HepG2 (cell line): ENCODE data around the gene NKRF. TPM values are rescaled to one million over a fixed set of nuclear protein-coding genes. Genes with fewer than 3 reads are reported as not detected.

Experiments used
- ATF7 ChIP-seq, 2 experiments: fragments of 450-650 bp in 1 of 2; sonication (generic) in 1 of 2; formaldehyde crosslinking in 1 of 2; IDR thresholded peaks; 2 replicates each; pipeline versions ENCODE4 v1.4.0 to v1.6.1; 2016 to 2020; ENCODE audit warnings: antibody characterized with exemption in 1 of 2, mild to moderate bottlenecking in 1 of 2, missing genetic modification reagents in 1 of 2
- CREB1 ChIP-seq, 2 experiments: fragments of 450-650 bp in 1 of 2; IDR thresholded peaks; 2 replicates each; pipeline ENCODE4 v1.6.1; 2016 to 2017; ENCODE audit warnings: control low read depth in 1 of 2, mild to moderate bottlenecking in 1 of 2, missing compliant biosample characterization in 1 of 2, missing genetic modification characterization in 1 of 2
- CREM ChIP-seq, 2 experiments: sonication (generic) in 1 of 2; formaldehyde crosslinking in 1 of 2; IDR thresholded peaks; 2 replicates each; pipeline versions ENCODE4 v1.4.0 to v1.6.1; 2016 to 2020; ENCODE audit warnings: antibody characterized with exemption in 1 of 2, mild to moderate bottlenecking in 1 of 2, missing genetic modification reagents in 1 of 2
- GABPB1 ChIP-seq: IDR thresholded peaks from 2 replicates; pipeline ENCODE4 v1.6.1; 2016; ENCODE audit warnings: mild to moderate bottlenecking, missing genetic modification reagents, moderate library complexity, missing compliant biosample characterization
- HCFC1 ChIP-seq: fragments of 150-350 bp; IDR thresholded peaks from 2 replicates; pipeline ENCODE4 v1.6.1; 2014; ENCODE audit warnings: low read depth, low read length
- KDM2A ChIP-seq: sonication (generic); formaldehyde crosslinking; IDR thresholded peaks from 2 replicates; pipeline ENCODE4 v1.4.0; 2020; ENCODE audit warnings: low read depth, missing genetic modification reagents, borderline replicate concordance
- KDM5A ChIP-seq: fragments of 200-600 bp; sonication (generic); IDR thresholded peaks from 2 replicates; pipeline ENCODE4 v1.7.0; 2018; ENCODE audit warnings: antibody characterized with exemption, mild to moderate bottlenecking, low read length, borderline replicate concordance
- KMT2B ChIP-seq: IDR thresholded peaks from 2 replicates; pipeline ENCODE4 v1.6.1; 2016; ENCODE audit warnings: missing genetic modification reagents, missing compliant biosample characterization
- MXI1 ChIP-seq: IDR thresholded peaks from 3 replicates; pipeline ENCODE4 v1.6.1; 2012; ENCODE audit warnings: low read depth, low read length, inconsistent platforms, borderline replicate concordance
- NFYB ChIP-seq: sonication (generic); formaldehyde crosslinking; IDR thresholded peaks from 2 replicates; pipeline ENCODE4 v1.4.0; 2020; ENCODE audit warnings: missing genetic modification reagents
- NFYC ChIP-seq: IDR thresholded peaks from 2 replicates; pipeline ENCODE4 v1.6.1; 2016; ENCODE audit warnings: missing genetic modification reagents, missing compliant biosample characterization
- PHF8 ChIP-seq: sonication (generic); formaldehyde crosslinking; IDR thresholded peaks from 2 replicates; pipeline ENCODE4 v1.5.0; 2020; ENCODE audit warnings: missing genetic modification reagents
- PITX1 ChIP-seq: sonication (generic); formaldehyde crosslinking; IDR thresholded peaks from 2 replicates; pipeline ENCODE4 v1.5.1; 2020; ENCODE audit warnings: mild to moderate bottlenecking, missing genetic modification reagents
- POGZ ChIP-seq: sonication (generic); formaldehyde crosslinking; IDR thresholded peaks from 2 replicates; pipeline ENCODE4 v1.4.0; 2020; ENCODE audit warnings: mild to moderate bottlenecking, missing genetic modification reagents
- POLR2AphosphoS5 ChIP-seq: IDR thresholded peaks from 2 replicates; pipeline ENCODE4 v1.6.1; 2012; ENCODE audit warnings: low read depth, low read length
- TBX3 ChIP-seq: fragments of 450-650 bp; IDR thresholded peaks from 2 replicates; pipeline ENCODE4 v1.6.1; 2017; ENCODE audit warnings: antibody characterized with exemption, mild to moderate bottlenecking, inconsistent platforms, borderline replicate concordance
- TEAD3 ChIP-seq: optimal IDR thresholded peaks from 2 replicates; pipeline ENCODE3; 2016; ENCODE audit warnings: borderline replicate concordance
- ZFYVE20 ChIP-seq: sonication (generic); formaldehyde crosslinking; IDR thresholded peaks from 2 replicates; pipeline ENCODE4 v1.8.0; 2023; ENCODE audit warnings: low read depth, mild to moderate bottlenecking, moderate library complexity, missing genetic modification reagents, borderline replicate concordance
- ZMYM4 ChIP-seq: sonication (generic); formaldehyde crosslinking; IDR thresholded peaks from 2 replicates; pipeline ENCODE4 v1.8.1; 2023; ENCODE audit warnings: mild to moderate bottlenecking, missing genetic modification reagents
- polyA plus RNA-seq, 8 experiments: library from polyadenylated mRNA; depleted of rRNA in 3 of 8; stranded (reverse) in 7 of 8; unstranded in 1 of 8; fragments of >200 nt; fragmentation: Illumina TruSeq in 4 of 8; extraction: Trizol in 4 of 8; gene quantifications; 2 replicates each; pipeline versions ENCODE4 v1.2.1 to v1.2.3, GENCODE V29; 2011 to 2016; ENCODE audit warnings: low read depth in 4 of 8, missing spikeins in 1 of 8, mixed read lengths in 1 of 8; ENCODE audit not compliant: insufficient read depth in 1 of 8
- total RNA-seq, 5 experiments: library from RNA; depleted of rRNA; stranded (reverse); fragments of >200 nt; fragmentation: Illumina TruSeq; extraction: Trizol; gene quantifications; 2 replicates each; pipeline ENCODE4 v1.2.3, GENCODE V29; 2016; ENCODE audit warnings: low read depth in 1 of 5
- TF ChIP-seq, protein P1 (sequence below): IDR thresholded peaks from 2 replicates; pipeline ENCODE4 v1.6.1; 2016; ENCODE audit warnings: low read depth
- TF ChIP-seq, protein P2 (sequence below): IDR thresholded peaks from 2 replicates; pipeline ENCODE4 v1.6.1; 2012; ENCODE audit warnings: inconsistent platforms
- TF ChIP-seq, protein P3 (sequence below): sonication (generic); formaldehyde crosslinking; IDR thresholded peaks from 2 replicates; pipeline ENCODE4 v1.5.0; 2020; ENCODE audit warnings: mild to moderate bottlenecking, missing genetic modification reagents, borderline replicate concordance
- TF ChIP-seq, protein P4 (sequence below): sonication (generic); formaldehyde crosslinking; IDR thresholded peaks from 2 replicates; pipeline ENCODE4 v1.8.0; 2022; ENCODE audit warnings: missing genetic modification reagents, mild to moderate bottlenecking, borderline replicate concordance

The NKRF gene
- total and polyA plus RNA-seq, 2 of the 13 experiments (the other 11 are each of a cell fraction or from before 2014, with no cell fraction given) = 3.3 to 6.0 TPM

DNA sequence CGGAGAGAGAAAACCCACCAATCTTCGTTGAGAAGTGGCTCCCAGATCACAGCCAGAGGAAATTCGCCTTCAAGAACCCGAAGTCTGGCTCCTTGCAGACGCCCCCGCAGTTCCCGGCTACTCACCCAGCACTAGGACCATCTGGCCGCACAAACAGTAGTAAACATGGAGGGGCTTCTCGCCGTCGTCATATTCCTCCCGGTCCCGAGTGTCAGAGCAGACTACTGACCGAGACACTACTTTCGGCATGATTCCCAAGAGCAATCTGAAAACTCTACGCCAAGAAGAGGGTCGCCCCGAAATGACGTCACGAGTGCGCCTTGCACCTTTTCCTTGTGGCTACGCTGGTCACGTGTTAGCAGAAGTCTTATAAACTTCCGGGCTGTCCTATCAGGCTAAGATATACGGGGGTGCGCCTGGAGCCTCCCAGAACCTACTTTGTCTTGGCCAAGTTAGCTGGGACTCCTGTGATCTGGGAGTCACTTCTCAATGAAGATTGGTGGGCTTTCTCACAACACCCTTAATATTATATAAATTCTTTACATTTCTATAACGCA is 41.0 kb downstream of the NKRF start, which contains the start of gene STEEP1 (continued):
- TF ChIP-seq PHF8 (CRISPR knock-in tag) (peak; percentile 59), POLR2AphosphoS5 (peak; percentile 62), CREM (IDR thresholded peaks at IDR 0.05) (peak; percentile 97), CREM (CRISPR knock-in tag; IDR thresholded peaks at IDR 0.05) (peak; percentile 78), TBX3 (peak; percentile 21; the same call in 1 of the 2 replicates), KDM5A (peak; percentile 95), ATF7 (IDR thresholded peaks at IDR 0.05) (peak; percentile 91), ATF7 (CRISPR knock-in tag; IDR thresholded peaks at IDR 0.05) (no peak), MXI1 (peak; percentile 50; the same call in 1 of the 3 replicates), PITX1 (CRISPR knock-in tag) (no peak), TEAD3 (CRISPR knock-in tag) (peak; percentile 11), CREB1 (IDR thresholded peaks at IDR 0.05) (peak; percentile 99), CREB1 (CRISPR knock-in tag; IDR thresholded peaks at IDR 0.05) (peak; percentile 98), KMT2B (CRISPR knock-in tag) (peak; percentile 76; the same call in 1 of the 2 replicates), POGZ (CRISPR knock-in tag) (peak; percentile 62), GABPB1 (CRISPR knock-in tag) (peak; percentile 80), KDM2A (0 out of 2 replicates have a peak, but pooled peaks have one; percentile 40), HCFC1 (peak; percentile 38; the same call in 1 of the 2 replicates), ZFYVE20 (CRISPR knock-in tag) (no peak), ZMYM4 (peak; percentile 81), NFYB (peak; percentile 36; the same call in 1 of the 2 replicates), NFYC (peak; percentile 34; the same call in 1 of the 2 replicates)
- TF ChIP-seq, protein P1, sequence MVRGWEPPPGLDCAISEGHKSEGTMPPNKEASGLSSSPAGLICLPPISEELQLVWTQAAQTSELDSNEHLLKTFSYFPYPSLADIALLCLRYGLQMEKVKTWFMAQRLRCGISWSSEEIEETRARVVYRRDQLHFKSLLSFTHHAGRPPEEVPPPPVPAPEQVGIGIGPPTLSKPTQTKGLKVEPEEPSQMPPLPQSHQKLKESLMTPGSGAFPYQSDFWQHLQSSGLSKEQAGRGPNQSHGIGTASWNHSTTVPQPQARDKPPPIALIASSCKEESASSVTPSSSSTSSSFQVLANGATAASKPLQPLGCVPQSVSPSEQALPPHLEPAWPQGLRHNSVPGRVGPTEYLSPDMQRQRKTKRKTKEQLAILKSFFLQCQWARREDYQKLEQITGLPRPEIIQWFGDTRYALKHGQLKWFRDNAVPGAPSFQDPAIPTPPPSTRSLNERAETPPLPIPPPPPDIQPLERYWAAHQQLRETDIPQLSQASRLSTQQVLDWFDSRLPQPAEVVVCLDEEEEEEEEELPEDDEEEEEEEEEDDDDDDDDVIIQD (CRISPR knock-in tag) = peak; percentile 58
- TF ChIP-seq, protein P2, sequence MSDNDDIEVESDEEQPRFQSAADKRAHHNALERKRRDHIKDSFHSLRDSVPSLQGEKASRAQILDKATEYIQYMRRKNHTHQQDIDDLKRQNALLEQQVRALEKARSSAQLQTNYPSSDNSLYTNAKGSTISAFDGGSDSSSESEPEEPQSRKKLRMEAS = peak; percentile 76
- TF ChIP-seq, protein P3, sequence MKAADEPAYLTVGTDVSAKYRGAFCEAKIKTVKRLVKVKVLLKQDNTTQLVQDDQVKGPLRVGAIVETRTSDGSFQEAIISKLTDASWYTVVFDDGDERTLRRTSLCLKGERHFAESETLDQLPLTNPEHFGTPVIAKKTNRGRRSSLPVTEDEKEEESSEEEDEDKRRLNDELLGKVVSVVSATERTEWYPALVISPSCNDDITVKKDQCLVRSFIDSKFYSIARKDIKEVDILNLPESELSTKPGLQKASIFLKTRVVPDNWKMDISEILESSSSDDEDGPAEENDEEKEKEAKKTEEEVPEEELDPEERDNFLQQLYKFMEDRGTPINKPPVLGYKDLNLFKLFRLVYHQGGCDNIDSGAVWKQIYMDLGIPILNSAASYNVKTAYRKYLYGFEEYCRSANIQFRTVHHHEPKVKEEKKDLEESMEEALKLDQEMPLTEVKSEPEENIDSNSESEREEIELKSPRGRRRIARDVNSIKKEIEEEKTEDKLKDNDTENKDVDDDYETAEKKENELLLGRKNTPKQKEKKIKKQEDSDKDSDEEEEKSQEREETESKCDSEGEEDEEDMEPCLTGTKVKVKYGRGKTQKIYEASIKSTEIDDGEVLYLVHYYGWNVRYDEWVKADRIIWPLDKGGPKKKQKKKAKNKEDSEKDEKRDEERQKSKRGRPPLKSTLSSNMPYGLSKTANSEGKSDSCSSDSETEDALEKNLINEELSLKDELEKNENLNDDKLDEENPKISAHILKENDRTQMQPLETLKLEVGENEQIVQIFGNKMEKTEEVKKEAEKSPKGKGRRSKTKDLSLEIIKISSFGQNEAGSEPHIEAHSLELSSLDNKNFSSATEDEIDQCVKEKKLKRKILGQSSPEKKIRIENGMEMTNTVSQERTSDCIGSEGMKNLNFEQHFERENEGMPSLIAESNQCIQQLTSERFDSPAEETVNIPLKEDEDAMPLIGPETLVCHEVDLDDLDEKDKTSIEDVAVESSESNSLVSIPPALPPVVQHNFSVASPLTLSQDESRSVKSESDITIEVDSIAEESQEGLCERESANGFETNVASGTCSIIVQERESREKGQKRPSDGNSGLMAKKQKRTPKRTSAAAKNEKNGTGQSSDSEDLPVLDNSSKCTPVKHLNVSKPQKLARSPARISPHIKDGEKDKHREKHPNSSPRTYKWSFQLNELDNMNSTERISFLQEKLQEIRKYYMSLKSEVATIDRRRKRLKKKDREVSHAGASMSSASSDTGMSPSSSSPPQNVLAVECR (CRISPR knock-in tag) = peak; percentile 53; the same call in 1 of the 2 replicates
- TF ChIP-seq, protein P4, sequence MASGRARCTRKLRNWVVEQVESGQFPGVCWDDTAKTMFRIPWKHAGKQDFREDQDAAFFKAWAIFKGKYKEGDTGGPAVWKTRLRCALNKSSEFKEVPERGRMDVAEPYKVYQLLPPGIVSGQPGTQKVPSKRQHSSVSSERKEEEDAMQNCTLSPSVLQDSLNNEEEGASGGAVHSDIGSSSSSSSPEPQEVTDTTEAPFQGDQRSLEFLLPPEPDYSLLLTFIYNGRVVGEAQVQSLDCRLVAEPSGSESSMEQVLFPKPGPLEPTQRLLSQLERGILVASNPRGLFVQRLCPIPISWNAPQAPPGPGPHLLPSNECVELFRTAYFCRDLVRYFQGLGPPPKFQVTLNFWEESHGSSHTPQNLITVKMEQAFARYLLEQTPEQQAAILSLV = no peak
